Occipital lobe (tissue), 2 donors: ENCODE measurements around the gene KCTD4. TPM values are rescaled to one million over a fixed set of nuclear protein-coding genes. Genes with fewer than 3 reads are reported as not detected.

Experiments
- DNase-seq: peaks from one replicate; lab custom pipeline; 2025; lab: John Stamatoyannopoulos, UW
- total RNA-seq: library from RNA; depleted of rRNA; stranded (reverse); fragments of >200 nt; gene quantifications from one replicate; pipeline ENCODE4 v1.2.3, GENCODE V29; 2014

The KCTD4 gene
- total RNA-seq, 1 donor from 2014 or later: 0.94 TPM

DNA sequence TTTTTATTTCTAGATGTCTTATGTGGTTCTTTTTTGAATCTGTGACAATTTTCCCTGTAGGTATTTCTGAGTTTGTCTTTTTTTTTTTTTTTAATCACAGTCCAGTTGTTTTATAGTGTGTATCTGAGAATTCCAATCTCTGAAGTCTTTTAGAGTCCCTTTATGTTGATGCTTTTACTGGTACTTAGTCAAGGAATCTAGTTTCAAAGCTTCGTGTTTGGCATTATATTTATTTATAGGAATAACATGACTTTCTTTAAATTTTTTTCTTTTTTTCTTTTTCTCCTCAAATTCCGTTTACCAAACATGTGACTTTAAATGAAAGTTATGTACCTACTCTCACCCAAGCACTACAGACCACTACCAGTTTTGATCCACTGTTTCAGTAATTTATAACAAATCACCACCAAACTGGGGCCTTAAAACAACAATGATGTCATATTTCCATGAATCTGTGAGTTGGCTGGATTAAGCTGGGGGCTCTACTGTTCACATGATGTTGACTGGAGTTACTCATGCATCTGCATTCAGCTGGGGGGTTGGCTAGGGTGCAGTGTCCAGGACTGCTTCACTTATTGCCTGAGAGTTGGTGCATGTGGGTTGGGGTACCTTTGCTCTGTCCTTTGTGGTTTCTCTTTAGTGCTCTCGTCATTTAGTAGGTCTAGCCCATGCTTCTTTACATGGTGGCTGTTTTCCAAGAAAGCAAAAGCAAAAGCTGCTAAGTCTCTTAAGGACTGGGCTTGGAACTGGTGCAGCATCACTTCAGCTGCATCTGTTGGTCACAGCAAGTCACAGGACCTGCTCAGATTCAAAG lies 22.3 kb downstream of the KCTD4 start:
- no peak for DNase-seq

DNA sequence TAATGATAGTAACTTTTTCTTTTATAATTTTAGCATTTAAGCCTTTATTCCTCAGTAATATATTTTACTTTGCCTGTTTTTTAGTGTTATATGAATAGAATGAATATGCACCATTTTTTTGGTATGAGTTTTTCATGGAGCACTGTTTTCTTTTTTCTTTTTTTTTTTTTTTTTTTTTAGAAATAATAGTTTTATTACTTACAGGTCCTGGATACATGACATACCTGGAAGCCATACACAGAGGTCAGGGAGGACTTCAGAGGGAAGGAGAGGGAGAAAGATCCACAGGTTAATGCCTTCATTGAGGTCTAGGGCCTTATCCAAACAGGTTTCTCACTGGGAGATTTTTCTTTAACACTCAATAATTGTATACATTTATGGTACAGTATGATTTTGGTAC lies 26.4 kb downstream of the KCTD4 start:
- DNase-seq: no peak

DNA sequence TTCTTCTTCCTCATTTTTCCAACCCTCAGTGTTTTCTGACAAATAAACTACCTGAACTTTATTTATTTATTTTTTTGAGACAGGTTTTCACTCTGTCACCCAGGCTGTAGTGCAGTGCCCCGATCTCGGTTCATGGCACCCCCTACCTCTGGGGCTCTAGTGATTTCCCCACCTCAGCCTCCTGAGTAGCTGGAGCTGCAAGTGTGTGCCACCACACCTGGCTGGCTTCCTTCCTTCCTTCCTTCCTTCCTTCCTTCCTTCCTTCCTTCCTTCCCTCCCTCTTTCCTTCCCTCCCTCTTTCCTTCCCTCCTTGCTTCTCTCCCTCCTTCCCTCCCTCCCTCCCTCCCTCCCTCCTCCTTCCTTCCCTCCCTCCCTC lies 32.3 kb downstream of the KCTD4 start:
- no peak for DNase-seq

DNA sequence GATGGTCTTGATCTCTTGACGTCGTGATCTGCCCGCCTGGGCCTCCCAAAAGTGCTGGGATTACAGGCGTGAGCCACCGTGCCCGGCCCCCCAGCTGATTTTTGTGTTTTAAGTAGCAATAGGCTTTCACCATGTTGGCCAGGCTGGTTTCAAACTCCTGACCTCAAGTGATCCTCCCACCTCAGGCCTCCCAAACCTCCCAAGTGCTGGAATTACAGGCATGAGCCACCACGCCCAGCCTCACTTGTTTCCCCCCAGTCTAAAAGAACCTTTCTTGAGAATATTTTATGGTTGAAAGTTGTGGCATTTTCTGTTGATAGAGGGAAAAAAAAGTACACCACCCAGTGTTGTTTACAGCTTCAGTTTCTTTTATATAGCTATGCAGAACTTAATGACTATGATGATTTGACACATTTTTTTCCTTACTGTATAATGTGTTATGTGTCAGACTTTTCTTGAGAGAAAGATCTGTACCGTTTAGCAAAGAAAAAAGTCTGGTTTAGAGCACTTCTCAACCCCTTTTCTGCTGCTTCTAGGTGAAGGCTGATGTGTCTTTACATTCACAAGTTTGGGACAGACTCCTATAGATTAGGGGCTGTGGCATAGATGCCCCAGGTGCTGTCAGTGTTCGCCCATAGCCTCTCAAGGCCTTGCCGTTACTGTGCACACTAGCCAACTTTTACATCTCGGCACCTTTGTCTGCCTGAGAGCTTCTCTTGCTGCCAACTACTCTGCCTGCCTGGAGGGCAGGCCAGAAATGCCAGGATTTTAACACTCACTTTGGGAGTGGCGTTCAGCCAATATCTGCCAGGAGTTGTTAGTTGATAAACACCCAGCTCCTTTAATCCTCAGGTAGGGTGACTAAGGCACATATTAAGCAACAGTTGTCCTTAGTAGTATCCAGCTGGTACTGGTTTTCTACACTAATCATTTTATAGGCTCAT lies 33.0 kb downstream of the KCTD4 start:
- no peak for DNase-seq

DNA sequence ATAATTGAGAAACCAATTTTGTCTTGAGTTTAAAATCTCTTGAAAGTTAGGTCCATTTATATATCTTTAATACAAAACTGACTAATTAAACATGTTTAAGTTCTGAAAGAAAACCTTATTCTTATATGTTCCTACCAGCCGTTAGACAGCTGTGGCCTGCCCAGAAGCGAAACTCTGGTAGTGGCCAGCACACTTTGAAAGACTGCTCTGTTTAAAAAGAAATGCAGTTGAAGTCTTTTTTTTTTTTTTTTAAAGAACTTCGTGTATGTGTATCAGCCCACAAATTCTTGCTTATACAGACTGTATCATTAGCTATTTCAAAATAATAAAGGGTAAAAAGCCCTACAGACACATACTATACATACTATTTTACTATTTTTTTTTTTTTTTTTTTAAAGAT lies 34.0 kb downstream of the KCTD4 start:
- DNase-seq: no peak

DNA sequence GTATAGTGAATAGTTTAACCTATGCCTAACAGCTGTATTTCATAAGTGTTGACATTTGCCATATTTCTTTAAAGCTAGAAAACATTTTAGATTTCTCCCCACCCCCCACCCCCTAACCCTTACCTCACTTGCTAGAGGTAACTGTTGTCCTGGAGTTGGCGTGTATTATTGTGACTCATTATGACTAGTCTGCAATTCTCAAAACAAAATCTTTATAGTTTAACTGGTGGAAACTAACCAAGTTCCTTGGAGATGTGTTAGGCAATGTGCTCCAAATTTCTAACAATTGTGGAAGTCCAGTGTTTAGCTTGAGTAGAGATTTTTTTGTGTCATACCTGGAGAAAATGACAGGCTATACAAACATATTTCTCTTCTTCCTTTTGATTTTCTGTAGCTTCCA lies 38.0 kb downstream of the KCTD4 start:
- no peak for DNase-seq

DNA sequence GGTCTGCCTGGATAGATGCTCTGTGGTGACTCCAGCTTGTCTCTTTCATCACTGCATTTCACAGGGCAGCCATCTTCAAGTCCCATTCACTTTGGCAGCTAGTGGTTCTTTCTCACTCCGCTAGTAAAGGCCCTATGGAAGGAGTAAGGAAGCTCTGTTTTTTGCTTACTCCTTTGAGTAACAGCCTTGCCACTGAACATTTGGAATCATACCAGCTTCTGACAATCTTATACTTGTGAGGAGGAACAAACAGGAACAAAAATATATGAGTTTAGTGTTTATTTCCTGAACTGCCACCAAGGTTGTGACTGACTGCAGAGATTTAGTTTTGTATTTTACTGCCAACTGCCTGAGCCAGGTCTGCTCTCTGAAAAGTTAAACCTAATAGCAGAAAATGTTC lies 38.7 kb downstream of the KCTD4 start:
- no peak for DNase-seq

DNA sequence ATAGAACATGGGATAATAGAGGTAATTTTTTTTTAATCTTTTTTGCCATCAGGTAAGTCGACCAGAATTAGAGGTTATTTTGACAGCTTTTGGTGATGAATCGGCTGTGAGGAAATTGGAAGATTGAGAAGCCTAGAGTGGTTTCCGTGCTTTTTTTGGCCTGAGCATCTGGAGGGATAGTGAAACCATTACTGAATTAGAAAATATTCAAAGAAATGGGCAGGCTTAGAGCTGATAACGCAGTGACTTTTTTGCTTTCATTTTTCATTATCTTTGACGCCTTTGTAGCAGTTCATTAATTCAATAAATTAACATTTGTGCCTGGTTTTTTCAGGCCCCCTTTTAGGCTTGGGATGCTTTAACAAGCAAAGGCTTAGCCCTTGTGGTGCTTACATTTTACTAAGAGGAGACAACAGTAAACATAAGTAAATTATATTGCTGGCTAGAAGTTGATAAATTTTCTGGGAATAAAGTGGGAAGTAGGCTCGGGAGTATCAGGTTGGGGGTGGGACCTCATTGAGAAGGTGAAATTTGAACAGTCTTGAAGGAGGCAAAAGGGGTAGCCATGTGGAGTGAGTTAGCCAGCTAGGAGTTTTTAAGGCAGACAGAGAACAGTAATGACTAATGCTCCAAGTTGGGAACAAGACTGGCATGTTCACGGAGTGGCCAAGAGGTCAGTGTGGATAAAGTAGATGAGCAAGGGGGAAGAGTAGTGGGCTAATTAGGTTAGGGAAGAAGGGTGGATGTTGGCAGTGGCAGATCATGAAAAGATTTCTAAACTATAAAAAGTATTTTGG lies 44.1 kb downstream of the KCTD4 start:
- no peak for DNase-seq

DNA sequence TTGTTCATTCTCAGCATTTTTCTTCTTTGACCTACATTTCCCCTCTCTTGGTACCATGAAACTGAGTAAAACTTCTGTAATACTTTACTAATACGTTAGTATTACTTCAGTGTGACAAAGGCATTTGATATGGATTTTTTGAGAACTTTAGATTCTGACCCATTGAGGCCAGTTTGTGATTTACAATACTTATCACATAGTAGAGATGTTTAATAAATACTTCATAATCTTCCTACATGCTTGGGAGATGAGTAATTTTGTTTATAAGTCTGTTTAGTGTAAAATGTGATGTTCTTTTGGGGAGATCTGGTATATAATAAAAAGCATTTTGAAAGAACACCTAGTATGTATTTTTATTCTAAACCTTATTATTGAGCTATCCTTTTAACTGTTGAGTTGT lies 50.9 kb downstream of the KCTD4 start:
- no peak for DNase-seq

DNA sequence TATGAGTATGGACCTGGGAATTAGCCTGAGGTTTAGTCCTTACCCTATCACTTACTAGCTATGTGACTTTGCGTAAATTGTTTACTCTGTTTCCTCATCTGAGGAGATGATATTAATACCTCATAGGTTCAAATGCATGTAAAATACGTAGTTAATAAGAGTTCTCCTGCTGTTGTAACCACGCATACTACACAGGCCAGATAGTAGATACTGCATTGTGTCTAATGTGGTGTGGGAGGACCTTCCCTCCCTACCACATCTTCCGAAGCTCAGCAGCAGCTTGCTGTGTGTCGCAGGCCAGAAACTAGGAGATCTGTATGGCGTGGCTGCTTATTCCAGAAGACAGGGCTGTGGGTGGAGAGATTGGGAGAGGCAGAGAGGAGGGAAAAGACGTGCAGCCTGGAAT lies 57.5 kb downstream of the KCTD4 start:
- DNase-seq: peak; percentile 10

Other genes starting within 250 kb of the KCTD4 start
- gene NUFIP1, start 211.6 kb downstream of the KCTD4 start, total RNA-seq: 7.5 TPM
- 48.2 TPM for gene GPALPP1, start 211.5 kb downstream of the KCTD4 start, total RNA-seq
- gene GTF2F2, start 80.5 kb downstream of the KCTD4 start, total RNA-seq: 23.6 TPM
- 2,066 TPM for gene TPT1, start 140.1 kb upstream of the KCTD4 start, total RNA-seq
- 11.2 TPM for gene SLC25A30, start 217.3 kb upstream of the KCTD4 start, total RNA-seq